ENCODE results near the gene ARPP21.

Gene ARPP21

DNA sequence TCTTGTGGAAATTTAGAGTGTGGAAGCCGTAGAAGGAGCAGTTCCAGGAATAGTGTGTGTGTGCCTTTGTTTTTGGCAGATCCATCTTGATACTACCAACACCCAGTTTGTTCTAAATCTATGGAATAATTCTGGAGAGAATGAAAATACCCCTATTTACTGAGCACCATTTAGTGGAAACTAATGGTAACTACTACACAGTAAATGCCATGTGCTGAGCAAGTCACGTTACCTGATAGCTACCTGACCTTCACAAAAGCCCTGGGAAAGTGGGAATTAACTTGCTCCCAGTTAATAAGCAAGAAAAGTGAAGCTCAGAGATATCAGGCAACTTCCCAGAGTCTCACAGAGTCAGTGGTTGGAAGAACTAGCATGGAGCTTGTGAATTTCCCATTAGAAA lies 137.7 kb downstream of the ARPP21 start:
- TF ChIP-seq BACH2 (CRISPR knock-in tag; IDR thresholded peaks at IDR 0.05; ENCODE audit: borderline replicate concordance) (no peak), ESRRG (CRISPR knock-in tag; IDR thresholded peaks at IDR 0.05) (no peak), ZFP3 (CRISPR knock-in tag; IDR thresholded peaks at IDR 0.05) (no peak), ZC3H10 (CRISPR knock-in tag; IDR thresholded peaks at IDR 0.05) (no peak), GLIS3 (CRISPR knock-in tag; IDR thresholded peaks at IDR 0.05) (no peak), ZNF8 (CRISPR knock-in tag; IDR thresholded peaks at IDR 0.05) (no peak), POU6F1 (CRISPR knock-in tag; IDR thresholded peaks at IDR 0.05; ENCODE audit: borderline replicate concordance, low read depth) (no peak), OSR1 (CRISPR knock-in tag; IDR thresholded peaks at IDR 0.05) (no peak), ZNF565 (CRISPR knock-in tag; conservative IDR thresholded peaks at IDR 0.05; ENCODE audit: low read depth) (no peak)
- TF ChIP-seq, protein P1, sequence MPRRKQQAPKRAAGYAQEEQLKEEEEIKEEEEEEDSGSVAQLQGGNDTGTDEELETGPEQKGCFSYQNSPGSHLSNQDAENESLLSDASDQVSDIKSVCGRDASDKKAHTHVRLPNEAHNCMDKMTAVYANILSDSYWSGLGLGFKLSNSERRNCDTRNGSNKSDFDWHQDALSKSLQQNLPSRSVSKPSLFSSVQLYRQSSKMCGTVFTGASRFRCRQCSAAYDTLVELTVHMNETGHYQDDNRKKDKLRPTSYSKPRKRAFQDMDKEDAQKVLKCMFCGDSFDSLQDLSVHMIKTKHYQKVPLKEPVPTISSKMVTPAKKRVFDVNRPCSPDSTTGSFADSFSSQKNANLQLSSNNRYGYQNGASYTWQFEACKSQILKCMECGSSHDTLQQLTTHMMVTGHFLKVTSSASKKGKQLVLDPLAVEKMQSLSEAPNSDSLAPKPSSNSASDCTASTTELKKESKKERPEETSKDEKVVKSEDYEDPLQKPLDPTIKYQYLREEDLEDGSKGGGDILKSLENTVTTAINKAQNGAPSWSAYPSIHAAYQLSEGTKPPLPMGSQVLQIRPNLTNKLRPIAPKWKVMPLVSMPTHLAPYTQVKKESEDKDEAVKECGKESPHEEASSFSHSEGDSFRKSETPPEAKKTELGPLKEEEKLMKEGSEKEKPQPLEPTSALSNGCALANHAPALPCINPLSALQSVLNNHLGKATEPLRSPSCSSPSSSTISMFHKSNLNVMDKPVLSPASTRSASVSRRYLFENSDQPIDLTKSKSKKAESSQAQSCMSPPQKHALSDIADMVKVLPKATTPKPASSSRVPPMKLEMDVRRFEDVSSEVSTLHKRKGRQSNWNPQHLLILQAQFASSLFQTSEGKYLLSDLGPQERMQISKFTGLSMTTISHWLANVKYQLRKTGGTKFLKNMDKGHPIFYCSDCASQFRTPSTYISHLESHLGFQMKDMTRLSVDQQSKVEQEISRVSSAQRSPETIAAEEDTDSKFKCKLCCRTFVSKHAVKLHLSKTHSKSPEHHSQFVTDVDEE (CRISPR knock-in tag; IDR thresholded peaks at IDR 0.05): no peak
- TF ChIP-seq, protein P2, sequence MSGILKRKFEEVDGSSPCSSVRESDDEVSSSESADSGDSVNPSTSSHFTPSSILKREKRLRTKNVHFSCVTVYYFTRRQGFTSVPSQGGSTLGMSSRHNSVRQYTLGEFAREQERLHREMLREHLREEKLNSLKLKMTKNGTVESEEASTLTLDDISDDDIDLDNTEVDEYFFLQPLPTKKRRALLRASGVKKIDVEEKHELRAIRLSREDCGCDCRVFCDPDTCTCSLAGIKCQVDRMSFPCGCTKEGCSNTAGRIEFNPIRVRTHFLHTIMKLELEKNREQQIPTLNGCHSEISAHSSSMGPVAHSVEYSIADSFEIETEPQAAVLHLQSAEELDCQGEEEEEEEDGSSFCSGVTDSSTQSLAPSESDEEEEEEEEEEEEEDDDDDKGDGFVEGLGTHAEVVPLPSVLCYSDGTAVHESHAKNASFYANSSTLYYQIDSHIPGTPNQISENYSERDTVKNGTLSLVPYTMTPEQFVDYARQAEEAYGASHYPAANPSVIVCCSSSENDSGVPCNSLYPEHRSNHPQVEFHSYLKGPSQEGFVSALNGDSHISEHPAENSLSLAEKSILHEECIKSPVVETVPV (CRISPR knock-in tag; IDR thresholded peaks at IDR 0.05): no peak
- peak; percentile 53; the same call in 2 of the 3 replicates for ATAC-seq

DNA sequence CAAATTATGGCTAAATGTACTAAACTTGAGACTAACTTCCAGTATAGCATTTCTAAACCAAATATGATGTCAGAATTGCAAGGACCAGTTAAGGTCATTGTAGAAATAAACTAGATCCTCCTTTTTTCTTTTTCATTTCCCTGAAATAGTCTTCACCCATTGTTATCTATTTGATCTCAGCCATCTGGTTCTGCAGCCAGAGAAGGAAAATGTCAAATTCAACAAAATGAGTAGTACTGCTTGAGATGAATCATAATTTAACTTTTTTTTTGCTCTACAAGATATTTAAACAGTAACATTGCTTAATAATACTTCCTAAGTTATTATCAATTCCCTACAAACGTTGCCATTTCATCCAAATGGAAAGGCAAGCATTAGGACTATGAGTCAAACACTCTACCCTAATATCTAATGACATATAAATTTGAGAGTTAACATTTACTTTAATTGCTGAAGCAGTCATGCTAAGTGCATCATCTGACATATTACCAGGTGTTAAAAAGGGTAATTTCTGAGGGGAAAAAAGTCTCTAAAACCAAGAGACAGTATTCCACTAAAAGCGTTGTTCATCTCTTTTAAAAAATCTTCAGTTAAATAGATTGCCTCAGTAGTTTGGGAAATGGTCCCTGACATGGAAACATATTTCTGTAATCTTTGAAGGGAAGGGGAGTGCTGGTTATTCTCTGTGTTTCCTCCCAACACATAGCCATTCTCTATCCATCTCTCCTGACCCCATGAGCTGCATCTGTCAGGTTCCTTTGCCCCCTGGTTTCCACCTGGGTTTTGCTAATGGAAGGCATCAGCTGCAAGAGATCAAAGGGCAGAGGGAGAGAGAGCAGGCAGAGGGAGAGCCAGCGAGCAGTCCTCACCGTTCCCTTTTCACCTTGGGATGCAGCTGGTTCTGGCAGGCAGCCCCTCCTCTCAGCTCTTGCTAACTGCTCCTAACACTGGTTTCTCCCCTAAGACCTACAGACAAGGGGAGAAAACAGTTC lies 138.5 kb downstream of the ARPP21 start:
- ATAC-seq: peak; percentile 51
- TF ChIP-seq ISL1 (CRISPR knock-in tag; IDR thresholded peaks at IDR 0.05): peak; percentile 71
- no peak for TF ChIP-seq BACH2 (CRISPR knock-in tag; IDR thresholded peaks at IDR 0.05; ENCODE audit: borderline replicate concordance)
- TF ChIP-seq, protein P3, sequence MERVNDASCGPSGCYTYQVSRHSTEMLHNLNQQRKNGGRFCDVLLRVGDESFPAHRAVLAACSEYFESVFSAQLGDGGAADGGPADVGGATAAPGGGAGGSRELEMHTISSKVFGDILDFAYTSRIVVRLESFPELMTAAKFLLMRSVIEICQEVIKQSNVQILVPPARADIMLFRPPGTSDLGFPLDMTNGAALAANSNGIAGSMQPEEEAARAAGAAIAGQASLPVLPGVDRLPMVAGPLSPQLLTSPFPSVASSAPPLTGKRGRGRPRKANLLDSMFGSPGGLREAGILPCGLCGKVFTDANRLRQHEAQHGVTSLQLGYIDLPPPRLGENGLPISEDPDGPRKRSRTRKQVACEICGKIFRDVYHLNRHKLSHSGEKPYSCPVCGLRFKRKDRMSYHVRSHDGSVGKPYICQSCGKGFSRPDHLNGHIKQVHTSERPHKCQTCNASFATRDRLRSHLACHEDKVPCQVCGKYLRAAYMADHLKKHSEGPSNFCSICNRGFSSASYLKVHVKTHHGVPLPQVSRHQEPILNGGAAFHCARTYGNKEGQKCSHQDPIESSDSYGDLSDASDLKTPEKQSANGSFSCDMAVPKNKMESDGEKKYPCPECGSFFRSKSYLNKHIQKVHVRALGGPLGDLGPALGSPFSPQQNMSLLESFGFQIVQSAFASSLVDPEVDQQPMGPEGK (CRISPR knock-in tag; IDR thresholded peaks at IDR 0.05; ENCODE audit: borderline replicate concordance): no peak
- no peak for TF ChIP-seq OSR1 (CRISPR knock-in tag; IDR thresholded peaks at IDR 0.05)
- no peak for TF ChIP-seq GLIS3 (CRISPR knock-in tag; IDR thresholded peaks at IDR 0.05)
- peak; percentile 81 for TF ChIP-seq ZNF70 (CRISPR knock-in tag; IDR thresholded peaks at IDR 0.05)
- TF ChIP-seq RARB (CRISPR knock-in tag; IDR thresholded peaks at IDR 0.05): no peak
- peak; percentile 59 for TF ChIP-seq TCF4 (CRISPR knock-in tag; IDR thresholded peaks at IDR 0.05; ENCODE audit: borderline replicate concordance)
- no peak for TF ChIP-seq CSDC2 (CRISPR knock-in tag; IDR thresholded peaks at IDR 0.05)
- TF ChIP-seq ARNTL (CRISPR knock-in tag; IDR thresholded peaks at IDR 0.05; ENCODE audit: borderline replicate concordance, low read depth): no peak

DNA sequence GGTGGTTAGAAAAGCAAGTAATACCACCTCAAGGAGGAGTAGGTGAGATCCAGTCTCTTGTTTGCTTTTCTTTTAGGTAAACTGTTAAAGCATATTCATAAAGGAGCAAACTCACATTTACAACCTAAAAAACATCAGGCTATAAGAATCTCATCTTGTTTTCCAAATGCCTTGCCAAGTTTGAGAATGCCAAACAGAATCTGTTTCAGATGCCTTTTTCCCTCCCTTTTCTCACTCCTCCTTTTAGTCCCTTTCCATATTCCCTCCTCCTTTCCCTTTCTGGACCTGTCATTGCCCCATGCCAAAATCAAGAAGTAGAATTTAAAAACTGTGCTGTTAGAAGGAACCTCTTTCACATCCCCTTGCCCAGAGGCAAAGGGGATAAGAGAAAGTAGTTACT lies 140.3 kb downstream of the ARPP21 start:
- TF ChIP-seq ZFP3 (CRISPR knock-in tag; IDR thresholded peaks at IDR 0.05): no peak
- ATAC-seq: no peak

- TF ChIP-seq RARB (CRISPR knock-in tag; IDR thresholded peaks at IDR 0.05) (no peak), CSDC2 (CRISPR knock-in tag; IDR thresholded peaks at IDR 0.05) (no peak), ARNTL (CRISPR knock-in tag; IDR thresholded peaks at IDR 0.05; ENCODE audit: borderline replicate concordance, low read depth) (no peak), ZNF70 (CRISPR knock-in tag; IDR thresholded peaks at IDR 0.05) (no peak), ZC3H10 (CRISPR knock-in tag; IDR thresholded peaks at IDR 0.05) (no peak), OSR1 (CRISPR knock-in tag; IDR thresholded peaks at IDR 0.05) (no peak), BACH2 (CRISPR knock-in tag; IDR thresholded peaks at IDR 0.05; ENCODE audit: borderline replicate concordance) (no peak), ZFP30 (CRISPR knock-in tag; IDR thresholded peaks at IDR 0.05) (no peak), ISL1 (CRISPR knock-in tag; IDR thresholded peaks at IDR 0.05) (no peak), PPARA (CRISPR knock-in tag; IDR thresholded peaks at IDR 0.05; ENCODE audit: borderline replicate concordance) (no peak), POU6F1 (CRISPR knock-in tag; IDR thresholded peaks at IDR 0.05; ENCODE audit: borderline replicate concordance, low read depth) (no peak), ESRRG (CRISPR knock-in tag; IDR thresholded peaks at IDR 0.05) (no peak), ZNF565 (CRISPR knock-in tag; conservative IDR thresholded peaks at IDR 0.05; ENCODE audit: low read depth) (no peak), TOX (CRISPR knock-in tag; IDR thresholded peaks at IDR 0.05; ENCODE audit: borderline replicate concordance) (no peak), SNAI2 (CRISPR knock-in tag; IDR thresholded peaks at IDR 0.05) (no peak), TCF4 (CRISPR knock-in tag; IDR thresholded peaks at IDR 0.05; ENCODE audit: borderline replicate concordance) (no peak)
- no peak for ATAC-seq
These were observed 141.5 kb downstream of the ARPP21 start for GRCh38 chr3:35780800-35781199.
